ENCODE results near the gene CREB3L2. TPM values are rescaled to one million over a fixed set of nuclear protein-coding genes. Genes with fewer than 3 reads are reported as not detected.

The CREB3L2 gene
- polyA plus RNA-seq, 1 of the 3 experiments (the other 2 are of a cell fraction), result 22.9 TPM

DNA sequence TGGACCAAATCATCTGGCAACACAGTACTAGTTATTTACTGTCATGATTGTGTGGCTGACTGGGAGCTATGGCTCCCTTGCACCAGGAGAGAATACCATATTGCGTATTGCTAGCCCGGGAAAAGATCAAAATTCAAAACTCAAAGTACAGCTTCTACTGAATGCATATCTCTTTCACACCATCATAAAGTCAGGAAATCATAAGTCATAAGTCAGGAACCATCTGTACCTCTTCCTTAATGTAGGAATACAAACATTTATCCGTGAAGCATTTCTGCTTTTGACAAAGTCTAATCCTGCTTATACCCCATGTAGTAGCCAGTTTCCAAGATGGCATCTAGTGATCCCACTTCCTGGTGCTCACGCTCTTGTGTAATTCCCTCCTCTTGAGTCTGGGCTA is 2.2 kb upstream of the CREB3L2 start:
- H2AFZ ChIP-seq (ENCODE audit: low read depth), result no peak overlapping the region; the same call in 1 of the 2 replicates
- ChIA-PET POLR2A (interaction anchor here (0.6 kb wide), 1 partner anchor 518 kb away, joined by 3 read pairs; no protein-coding TSS in a partner anchor), CTCF (interaction anchor here (0.7 to 22.5 kb wide), 14 partner anchors 11 to 1071 kb away, joined by 3 to 642 read pairs (median 13); no protein-coding TSS in a partner anchor)
- H3K79me2 ChIP-seq (ENCODE audit: insufficient read depth), result peaks cover 29% of the 10 kb centered on the region
- no peak overlapping the region for H3K27ac ChIP-seq (ENCODE audit: low read depth in 2 of 2, low read length in 1 of 2)
- H3K36me3 ChIP-seq (replicated peaks in 1 of 2; ENCODE audit: control insufficient read depth in 1 of 2, insufficient read depth in 2 of 2, low read length in 1 of 2), result no peaks in the 10 kb centered on the region
- peaks cover under 1 to 13% of the 10 kb centered on the region in 2 experiments; a peak in 2 of 4 replicates for H3K4me1 ChIP-seq (ENCODE audit: control insufficient read depth in 1 of 2, insufficient read depth in 2 of 2, low read depth in 1 of 2, low read length in 1 of 2)
- H4K20me1 ChIP-seq (ENCODE audit: insufficient read depth), result no peaks in the 10 kb centered on the region
- H3K4me2 ChIP-seq, result no peak overlapping the region
- H3F3A ChIP-seq (replicated peaks; ENCODE audit: insufficient read depth), result peaks cover 7% of the 10 kb centered on the region
- WGBS (ENCODE audit: low lambda C conversion rate), result 97% methylated on average over 4 of the region's 4 CpGs
- H3K4me3 ChIP-seq (ENCODE audit: low read depth in 2 of 2, low read length in 1 of 2), result no peak overlapping the region
- TF ChIP-seq CHD2 (IDR thresholded peaks at IDR 0.05; ENCODE audit: low read length, partially characterized antibody) (no peak), MEF2A (IDR thresholded peaks at IDR 0.05; ENCODE audit: borderline replicate concordance, low read depth) (no peak), TAF1 (IDR thresholded peaks at IDR 0.05; ENCODE audit: borderline replicate concordance, low read depth, low read length) (no peak), FOXM1 (IDR thresholded peaks at IDR 0.05; ENCODE audit: low read depth) (no peak), RCOR1 (IDR thresholded peaks at IDR 0.05; ENCODE audit: low read length) (no peak), RAD21 (IDR thresholded peaks at IDR 0.05; ENCODE audit: low read length) (no peak), EZH2phosphoT487 (IDR thresholded peaks at IDR 0.05; ENCODE audit: borderline replicate concordance, low read depth) (no peak), EP300 (IDR thresholded peaks at IDR 0.05; ENCODE audit: borderline replicate concordance in 1 of 2, low read depth in 1 of 2, low read length in 1 of 2) (no peak), ELF1 (IDR thresholded peaks at IDR 0.05) (no peak), SIN3A (IDR thresholded peaks at IDR 0.05; ENCODE audit: borderline replicate concordance, low read depth, low read length) (no peak), YY1 (IDR thresholded peaks at IDR 0.05; ENCODE audit: low read depth) (no peak), RFX5 (IDR thresholded peaks at IDR 0.05; ENCODE audit: low read length) (no peak), FOXJ3 (CRISPR knock-in tag; IDR thresholded peaks at IDR 0.05) (no peak), SMC3 (IDR thresholded peaks at IDR 0.05; ENCODE audit: low read depth, low read length) (no peak), TEAD4 (IDR thresholded peaks at IDR 0.05; ENCODE audit: borderline replicate concordance, insufficient read depth) (no peak), RXRA (IDR thresholded peaks at IDR 0.05; ENCODE audit: borderline replicate concordance, low read depth) (no peak)
- TF ChIP-seq, protein P1, sequence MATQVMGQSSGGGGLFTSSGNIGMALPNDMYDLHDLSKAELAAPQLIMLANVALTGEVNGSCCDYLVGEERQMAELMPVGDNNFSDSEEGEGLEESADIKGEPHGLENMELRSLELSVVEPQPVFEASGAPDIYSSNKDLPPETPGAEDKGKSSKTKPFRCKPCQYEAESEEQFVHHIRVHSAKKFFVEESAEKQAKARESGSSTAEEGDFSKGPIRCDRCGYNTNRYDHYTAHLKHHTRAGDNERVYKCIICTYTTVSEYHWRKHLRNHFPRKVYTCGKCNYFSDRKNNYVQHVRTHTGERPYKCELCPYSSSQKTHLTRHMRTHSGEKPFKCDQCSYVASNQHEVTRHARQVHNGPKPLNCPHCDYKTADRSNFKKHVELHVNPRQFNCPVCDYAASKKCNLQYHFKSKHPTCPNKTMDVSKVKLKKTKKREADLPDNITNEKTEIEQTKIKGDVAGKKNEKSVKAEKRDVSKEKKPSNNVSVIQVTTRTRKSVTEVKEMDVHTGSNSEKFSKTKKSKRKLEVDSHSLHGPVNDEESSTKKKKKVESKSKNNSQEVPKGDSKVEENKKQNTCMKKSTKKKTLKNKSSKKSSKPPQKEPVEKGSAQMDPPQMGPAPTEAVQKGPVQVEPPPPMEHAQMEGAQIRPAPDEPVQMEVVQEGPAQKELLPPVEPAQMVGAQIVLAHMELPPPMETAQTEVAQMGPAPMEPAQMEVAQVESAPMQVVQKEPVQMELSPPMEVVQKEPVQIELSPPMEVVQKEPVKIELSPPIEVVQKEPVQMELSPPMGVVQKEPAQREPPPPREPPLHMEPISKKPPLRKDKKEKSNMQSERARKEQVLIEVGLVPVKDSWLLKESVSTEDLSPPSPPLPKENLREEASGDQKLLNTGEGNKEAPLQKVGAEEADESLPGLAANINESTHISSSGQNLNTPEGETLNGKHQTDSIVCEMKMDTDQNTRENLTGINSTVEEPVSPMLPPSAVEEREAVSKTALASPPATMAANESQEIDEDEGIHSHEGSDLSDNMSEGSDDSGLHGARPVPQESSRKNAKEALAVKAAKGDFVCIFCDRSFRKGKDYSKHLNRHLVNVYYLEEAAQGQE (IDR thresholded peaks at IDR 0.05; ENCODE audit: low read depth, low read length), result no peak
- TF ChIP-seq, protein P2, sequence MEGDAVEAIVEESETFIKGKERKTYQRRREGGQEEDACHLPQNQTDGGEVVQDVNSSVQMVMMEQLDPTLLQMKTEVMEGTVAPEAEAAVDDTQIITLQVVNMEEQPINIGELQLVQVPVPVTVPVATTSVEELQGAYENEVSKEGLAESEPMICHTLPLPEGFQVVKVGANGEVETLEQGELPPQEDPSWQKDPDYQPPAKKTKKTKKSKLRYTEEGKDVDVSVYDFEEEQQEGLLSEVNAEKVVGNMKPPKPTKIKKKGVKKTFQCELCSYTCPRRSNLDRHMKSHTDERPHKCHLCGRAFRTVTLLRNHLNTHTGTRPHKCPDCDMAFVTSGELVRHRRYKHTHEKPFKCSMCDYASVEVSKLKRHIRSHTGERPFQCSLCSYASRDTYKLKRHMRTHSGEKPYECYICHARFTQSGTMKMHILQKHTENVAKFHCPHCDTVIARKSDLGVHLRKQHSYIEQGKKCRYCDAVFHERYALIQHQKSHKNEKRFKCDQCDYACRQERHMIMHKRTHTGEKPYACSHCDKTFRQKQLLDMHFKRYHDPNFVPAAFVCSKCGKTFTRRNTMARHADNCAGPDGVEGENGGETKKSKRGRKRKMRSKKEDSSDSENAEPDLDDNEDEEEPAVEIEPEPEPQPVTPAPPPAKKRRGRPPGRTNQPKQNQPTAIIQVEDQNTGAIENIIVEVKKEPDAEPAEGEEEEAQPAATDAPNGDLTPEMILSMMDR (IDR thresholded peaks at IDR 0.05), result no peak
- TF ChIP-seq, protein P3, sequence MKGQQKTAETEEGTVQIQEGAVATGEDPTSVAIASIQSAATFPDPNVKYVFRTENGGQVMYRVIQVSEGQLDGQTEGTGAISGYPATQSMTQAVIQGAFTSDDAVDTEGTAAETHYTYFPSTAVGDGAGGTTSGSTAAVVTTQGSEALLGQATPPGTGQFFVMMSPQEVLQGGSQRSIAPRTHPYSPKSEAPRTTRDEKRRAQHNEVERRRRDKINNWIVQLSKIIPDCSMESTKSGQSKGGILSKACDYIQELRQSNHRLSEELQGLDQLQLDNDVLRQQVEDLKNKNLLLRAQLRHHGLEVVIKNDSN (IDR thresholded peaks at IDR 0.05; ENCODE audit: borderline replicate concordance, low read depth), result no peak
- TF ChIP-seq, protein P4, sequence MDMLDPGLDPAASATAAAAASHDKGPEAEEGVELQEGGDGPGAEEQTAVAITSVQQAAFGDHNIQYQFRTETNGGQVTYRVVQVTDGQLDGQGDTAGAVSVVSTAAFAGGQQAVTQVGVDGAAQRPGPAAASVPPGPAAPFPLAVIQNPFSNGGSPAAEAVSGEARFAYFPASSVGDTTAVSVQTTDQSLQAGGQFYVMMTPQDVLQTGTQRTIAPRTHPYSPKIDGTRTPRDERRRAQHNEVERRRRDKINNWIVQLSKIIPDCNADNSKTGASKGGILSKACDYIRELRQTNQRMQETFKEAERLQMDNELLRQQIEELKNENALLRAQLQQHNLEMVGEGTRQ (IDR thresholded peaks at IDR 0.05; ENCODE audit: borderline replicate concordance, low read depth, low read length), result no peak
- no peak overlapping the region for H3K9ac ChIP-seq
- H3K9me3 ChIP-seq, result no peaks in the 10 kb centered on the region
- no peak for DNase-seq
- no peaks in the 10 kb centered on the region for H3K27me3 ChIP-seq (ENCODE audit: insufficient read depth)
- H3K9me2 ChIP-seq, result no peaks in the 10 kb centered on the region

All from SK-N-SH (cell line).